ENCODE data around the gene MRPS21.

DNA sequence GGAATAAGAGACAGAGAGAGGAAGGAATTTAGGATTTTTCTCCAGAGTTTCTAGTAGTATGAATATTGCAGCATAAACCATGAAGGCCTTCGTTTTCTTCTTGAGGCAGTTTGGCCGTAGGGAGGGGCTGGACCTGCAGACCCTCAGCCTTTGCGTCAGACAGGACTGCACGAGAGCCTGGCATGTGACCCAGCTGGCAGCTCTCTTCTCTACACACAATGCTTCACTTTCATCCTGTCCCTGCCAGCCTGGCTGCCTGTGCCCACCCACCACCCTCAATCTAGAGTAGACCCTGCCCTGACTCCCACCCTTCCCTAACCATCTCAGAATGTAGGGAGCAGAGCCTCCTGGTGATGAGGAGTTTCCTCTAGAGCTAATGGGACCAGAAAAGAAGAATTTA, 34.4 kb upstream of the MRPS21 start:
- TF ChIP-seq, protein P1, sequence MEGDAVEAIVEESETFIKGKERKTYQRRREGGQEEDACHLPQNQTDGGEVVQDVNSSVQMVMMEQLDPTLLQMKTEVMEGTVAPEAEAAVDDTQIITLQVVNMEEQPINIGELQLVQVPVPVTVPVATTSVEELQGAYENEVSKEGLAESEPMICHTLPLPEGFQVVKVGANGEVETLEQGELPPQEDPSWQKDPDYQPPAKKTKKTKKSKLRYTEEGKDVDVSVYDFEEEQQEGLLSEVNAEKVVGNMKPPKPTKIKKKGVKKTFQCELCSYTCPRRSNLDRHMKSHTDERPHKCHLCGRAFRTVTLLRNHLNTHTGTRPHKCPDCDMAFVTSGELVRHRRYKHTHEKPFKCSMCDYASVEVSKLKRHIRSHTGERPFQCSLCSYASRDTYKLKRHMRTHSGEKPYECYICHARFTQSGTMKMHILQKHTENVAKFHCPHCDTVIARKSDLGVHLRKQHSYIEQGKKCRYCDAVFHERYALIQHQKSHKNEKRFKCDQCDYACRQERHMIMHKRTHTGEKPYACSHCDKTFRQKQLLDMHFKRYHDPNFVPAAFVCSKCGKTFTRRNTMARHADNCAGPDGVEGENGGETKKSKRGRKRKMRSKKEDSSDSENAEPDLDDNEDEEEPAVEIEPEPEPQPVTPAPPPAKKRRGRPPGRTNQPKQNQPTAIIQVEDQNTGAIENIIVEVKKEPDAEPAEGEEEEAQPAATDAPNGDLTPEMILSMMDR (IDR thresholded peaks at IDR 0.05): no peak
- no peak for TF ChIP-seq POLR2A (IDR thresholded peaks at IDR 0.05)
